ENCODE data around the gene SCN9A. TPM values are rescaled to one million over a fixed set of nuclear protein-coding genes. Genes with fewer than 3 reads are reported as not detected.

The SCN9A gene
- total RNA-seq, 1 experiment from 2014 or later = 1.3 TPM

DNA sequence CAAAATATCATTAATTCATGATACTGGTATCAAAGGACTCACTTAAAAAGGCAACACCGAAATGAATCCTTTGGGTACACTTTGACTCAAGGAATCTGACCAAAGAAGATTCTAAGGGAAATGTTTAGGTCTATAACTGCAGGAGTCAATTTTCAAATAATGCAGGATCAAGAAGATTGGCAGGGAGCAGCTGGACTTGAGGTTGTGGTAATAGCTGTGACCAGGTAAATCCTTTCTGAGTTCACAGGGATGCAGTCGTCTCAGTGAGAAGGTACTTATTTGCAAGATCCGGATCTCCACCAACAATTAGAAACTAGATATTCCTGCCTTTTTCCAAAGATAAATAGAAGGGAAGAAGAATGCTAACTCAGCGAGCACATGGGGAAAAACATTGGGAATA is 96.9 kb downstream of the SCN9A start:
- no peak overlapping the region for H2BK120ac ChIP-seq (ENCODE audit: low read depth, low read length, poor library complexity, severe bottlenecking)
- no peaks in the 10 kb centered on the region for H4K20me1 ChIP-seq (ENCODE audit: control insufficient read depth, insufficient read depth, insufficient read length)
- H3K79me2 ChIP-seq (ENCODE audit: insufficient read depth, low read length) = no peaks in the 10 kb centered on the region
- H3K14ac ChIP-seq (ENCODE audit: insufficient read depth, low read length) = no peak overlapping the region
- no peak overlapping the region for H2AFZ ChIP-seq (ENCODE audit: low read length)
- H2BK20ac ChIP-seq (ENCODE audit: low read depth, low read length, poor library complexity, severe bottlenecking) = no peak overlapping the region
- no peak overlapping the region for H4K91ac ChIP-seq (ENCODE audit: insufficient read length, low read depth, low read length)
- H3K18ac ChIP-seq (ENCODE audit: insufficient read length, low read depth, low read length) = no peak overlapping the region
- H2BK5ac ChIP-seq (ENCODE audit: insufficient read length, low read length) = no peak overlapping the region
- H2AK5ac ChIP-seq (ENCODE audit: insufficient read length, low read length) = no peak overlapping the region
- H3K27ac ChIP-seq (ENCODE audit: insufficient read length, low read depth, low read length) = no peak overlapping the region
- no peak overlapping the region for H3K4me2 ChIP-seq (ENCODE audit: insufficient read depth, insufficient read length, low read length)
- H3K4me1 ChIP-seq (ENCODE audit: insufficient read depth, low read length) = no peaks in the 10 kb centered on the region
- H3K9me3 Mint-ChIP-seq = no peaks in the 10 kb centered on the region
- no peak overlapping the region for H3K56ac ChIP-seq (ENCODE audit: insufficient read length, low read depth, low read length)
- no peaks in the 10 kb centered on the region for H3K23me2 ChIP-seq (ENCODE audit: insufficient read length, low read depth, low read length, poor library complexity, severe bottlenecking)
- no peak for DNase-seq
- no peaks in the 10 kb centered on the region for H3K4me1 Mint-ChIP-seq
- TF ChIP-seq, protein P1, sequence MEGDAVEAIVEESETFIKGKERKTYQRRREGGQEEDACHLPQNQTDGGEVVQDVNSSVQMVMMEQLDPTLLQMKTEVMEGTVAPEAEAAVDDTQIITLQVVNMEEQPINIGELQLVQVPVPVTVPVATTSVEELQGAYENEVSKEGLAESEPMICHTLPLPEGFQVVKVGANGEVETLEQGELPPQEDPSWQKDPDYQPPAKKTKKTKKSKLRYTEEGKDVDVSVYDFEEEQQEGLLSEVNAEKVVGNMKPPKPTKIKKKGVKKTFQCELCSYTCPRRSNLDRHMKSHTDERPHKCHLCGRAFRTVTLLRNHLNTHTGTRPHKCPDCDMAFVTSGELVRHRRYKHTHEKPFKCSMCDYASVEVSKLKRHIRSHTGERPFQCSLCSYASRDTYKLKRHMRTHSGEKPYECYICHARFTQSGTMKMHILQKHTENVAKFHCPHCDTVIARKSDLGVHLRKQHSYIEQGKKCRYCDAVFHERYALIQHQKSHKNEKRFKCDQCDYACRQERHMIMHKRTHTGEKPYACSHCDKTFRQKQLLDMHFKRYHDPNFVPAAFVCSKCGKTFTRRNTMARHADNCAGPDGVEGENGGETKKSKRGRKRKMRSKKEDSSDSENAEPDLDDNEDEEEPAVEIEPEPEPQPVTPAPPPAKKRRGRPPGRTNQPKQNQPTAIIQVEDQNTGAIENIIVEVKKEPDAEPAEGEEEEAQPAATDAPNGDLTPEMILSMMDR (conservative IDR thresholded peaks at IDR 0.05) = no peak
- H3K4ac ChIP-seq (ENCODE audit: low read depth, low read length) = no peak overlapping the region
- no peak overlapping the region for H2BK12ac ChIP-seq (ENCODE audit: insufficient read length, low read depth, low read length)
- no CpG with 5 or more reads among the region's 4 CpGs for WGBS (ENCODE audit: extremely low coverage, insufficient read length, low lambda C conversion rate)
- no peaks in the 10 kb centered on the region for H3K27me3 Mint-ChIP-seq (ENCODE audit: low read depth)
- no peak overlapping the region for H3K4me3 Mint-ChIP-seq
- H3K36me3 Mint-ChIP-seq (ENCODE audit: insufficient read depth in 1 of 3, low read depth in 3 of 3) = no peaks in the 10 kb centered on the region
- no peak overlapping the region for H3T11ph ChIP-seq (ENCODE audit: low read length)
- H4K8ac ChIP-seq (replicated peaks; ENCODE audit: insufficient read length, low read depth, low read length) = no peak overlapping the region
- H4K5ac ChIP-seq (ENCODE audit: insufficient read length, low read depth, low read length) = no peak overlapping the region
- no peaks in the 10 kb centered on the region for H3K79me1 ChIP-seq (ENCODE audit: insufficient read depth, low read depth, low read length, poor library complexity, severe bottlenecking)
- H3K27ac Mint-ChIP-seq = no peak overlapping the region
- no peaks in the 10 kb centered on the region for H3K9me3 ChIP-seq (ENCODE audit: control insufficient read depth, low read depth, low read length)
- H3K23ac ChIP-seq (ENCODE audit: insufficient read length, low read depth, low read length) = no peak overlapping the region
- no peaks in the 10 kb centered on the region for H3K27me3 ChIP-seq (ENCODE audit: insufficient read depth, low read length)
- no peak overlapping the region for H3K9ac ChIP-seq (ENCODE audit: extremely low read depth, insufficient read length, low read length)
- H2BK15ac ChIP-seq (ENCODE audit: low read depth, low read length) = no peak overlapping the region

All from H9 (cell line).